Measurements from ENCODE around the gene PLCH1.

The PLCH1 gene

GRCh38 chr3:155648013-155648591 lies 96.8 kb downstream of the PLCH1 start:
- Histone ChIP-seq H3K79me2 (ENCODE audit: insufficient read depth, low read length) (no peaks in the 10 kb centered on the region), H3K4me2 (ENCODE audit: insufficient read depth, low read length) (no peak overlapping the region), H3K36me3 (ENCODE audit: insufficient read depth, low read length) (no peaks in the 10 kb centered on the region), H3K27me3 (ENCODE audit: insufficient read depth, low read length, poor library complexity) (no peaks in the 10 kb centered on the region), H3K9ac (ENCODE audit: low read depth, low read length) (no peak overlapping the region), H3K27ac (ENCODE audit: low read length) (peak overlapping the region; percentile 82), H3K4me1 (ENCODE audit: insufficient read depth, low read length) (peaks cover 29% of the 10 kb centered on the region), H2AFZ (ENCODE audit: low read depth, low read length) (peak overlapping the region; percentile 6), H4K20me1 (ENCODE audit: insufficient read depth, low read length) (no peaks in the 10 kb centered on the region), H3K9me3 (ENCODE audit: insufficient read depth, low read length, severe bottlenecking) (no peaks in the 10 kb centered on the region), H3K4me3 (ENCODE audit: low read depth in 1 of 2, low read length in 2 of 2) (no peak overlapping the region)
- DNase-seq: no peak
- TF ChIP-seq EZH2 (IDR thresholded peaks at IDR 0.05; ENCODE audit: borderline replicate concordance, low read depth, low read length, severe bottlenecking): no peak
- no peak for TF ChIP-seq CTCF (IDR thresholded peaks at IDR 0.05; ENCODE audit: borderline replicate concordance, extremely low read depth, low read length, poor library complexity, severe bottlenecking)
- no peak for ATAC-seq (ENCODE audit: insufficient read depth, low read depth)

GRCh38 chr3:155647206-155647605 lies 97.7 kb downstream of the PLCH1 start:
- no peaks in the 10 kb centered on the region for H3K27me3 ChIP-seq (ENCODE audit: insufficient read depth, low read length, poor library complexity)
- H3K9me3 ChIP-seq (ENCODE audit: insufficient read depth, low read length, severe bottlenecking): no peaks in the 10 kb centered on the region
- H4K20me1 ChIP-seq (ENCODE audit: insufficient read depth, low read length): no peaks in the 10 kb centered on the region
- peaks cover 29% of the 10 kb centered on the region for H3K4me1 ChIP-seq (ENCODE audit: insufficient read depth, low read length)
- no peaks in the 10 kb centered on the region for H3K36me3 ChIP-seq (ENCODE audit: insufficient read depth, low read length)
- no peak for DNase-seq
- ATAC-seq (ENCODE audit: insufficient read depth, low read depth): peak; percentile 60
- TF ChIP-seq CTCF (IDR thresholded peaks at IDR 0.05; ENCODE audit: borderline replicate concordance, extremely low read depth, low read length, poor library complexity, severe bottlenecking) (no peak), EZH2 (IDR thresholded peaks at IDR 0.05; ENCODE audit: borderline replicate concordance, low read depth, low read length, severe bottlenecking) (no peak)
- no peaks in the 10 kb centered on the region for H3K79me2 ChIP-seq (ENCODE audit: insufficient read depth, low read length)
- H3K4me3 ChIP-seq (ENCODE audit: low read depth in 1 of 2, low read length in 2 of 2): no peak overlapping the region
- H2AFZ ChIP-seq (ENCODE audit: low read depth, low read length): peak overlapping the region; percentile 67
- peak overlapping the region; percentile 82 for H3K27ac ChIP-seq (ENCODE audit: low read length)
- H3K9ac ChIP-seq (ENCODE audit: low read depth, low read length): peak overlapping the region; percentile 28
- peak overlapping the region; percentile 25 for H3K4me2 ChIP-seq (ENCODE audit: insufficient read depth, low read length)

- Histone ChIP-seq H2AFZ (ENCODE audit: low read depth, low read length) (peak overlapping the region; percentile 67), H3K9ac (ENCODE audit: low read depth, low read length) (peak overlapping the region; percentile 28), H4K20me1 (ENCODE audit: insufficient read depth, low read length) (no peaks in the 10 kb centered on the region), H3K4me1 (ENCODE audit: insufficient read depth, low read length) (peaks cover 29% of the 10 kb centered on the region), H3K27me3 (ENCODE audit: insufficient read depth, low read length, poor library complexity) (no peaks in the 10 kb centered on the region), H3K9me3 (ENCODE audit: insufficient read depth, low read length, severe bottlenecking) (no peaks in the 10 kb centered on the region), H3K4me2 (ENCODE audit: insufficient read depth, low read length) (peak overlapping the region; percentile 25), H3K79me2 (ENCODE audit: insufficient read depth, low read length) (no peaks in the 10 kb centered on the region), H3K27ac (ENCODE audit: low read length) (peak overlapping the region; percentile 82), H3K4me3 (ENCODE audit: low read depth in 1 of 2, low read length in 2 of 2) (no peak overlapping the region), H3K36me3 (ENCODE audit: insufficient read depth, low read length) (no peaks in the 10 kb centered on the region)
- peak; percentile 60 for ATAC-seq (ENCODE audit: insufficient read depth, low read depth)
- no peak for TF ChIP-seq CTCF (IDR thresholded peaks at IDR 0.05; ENCODE audit: borderline replicate concordance, extremely low read depth, low read length, poor library complexity, severe bottlenecking)
- no peak for TF ChIP-seq EZH2 (IDR thresholded peaks at IDR 0.05; ENCODE audit: borderline replicate concordance, low read depth, low read length, severe bottlenecking)
- DNase-seq: no peak
These were observed 98.2 kb downstream of the PLCH1 start for GRCh38 chr3:155646669-155647068.

All from DND-41 (cell line).